Stomach (tissue), 9 donors: Measurements from ENCODE around the gene RABGEF1. TPM values are rescaled to one million over a fixed set of nuclear protein-coding genes. Genes with fewer than 3 reads are reported as not detected.

Experiments
- DNase-seq, 2 donors: peaks; one replicate each; pipeline versions ENCODE4 v3.0.0 to v3.0.0-alpha.2; 2013 to 2019
- H3K27ac ChIP-seq, 5 donors: fragments of 200-600 bp in 4 of 5; sonication (generic) in 4 of 5; one replicate each; pipeline ENCODE4 v1.5.1; 2013 to 2019; ENCODE audit warnings: mild to moderate bottlenecking in 1 of 5, moderate library complexity in 1 of 5
- H3K27me3 ChIP-seq, 3 donors: fragments of 200-600 bp; sonication (generic); one replicate each; pipeline ENCODE4 v1.5.1; 2017 to 2019; ENCODE audit warnings: mixed run types in 1 of 3
- H3K36me3 ChIP-seq, 4 donors: fragments of 200-600 bp; sonication (generic); 1 replicate in 3 of 4; 2 replicates in 1 of 4; pipeline ENCODE4 v1.5.1; 2016 to 2019
- H3K4me1 ChIP-seq, 4 donors: fragments of 200-600 bp; sonication (generic); one replicate each; pipeline ENCODE4 v1.5.1; 2016 to 2019
- H3K4me3 ChIP-seq, 4 donors: fragments of 200-600 bp; sonication (generic) in 3 of 4; one replicate each; pipeline ENCODE4 v1.5.1; 2016 to 2019; ENCODE audit warnings: mild to moderate bottlenecking in 1 of 4
- H3K9me3 ChIP-seq, 4 donors: fragments of 200-600 bp; sonication (generic); one replicate each; pipeline ENCODE4 v1.5.1; 2016 to 2019
- CTCF ChIP-seq, 7 experiments: fragments of 450-650 bp in 4 of 7; fragments of 200-600 bp in 3 of 7; sonication (generic) in 3 of 7; IDR thresholded peaks; one replicate each; pipeline ENCODE4 v1.5.1; 2016 to 2019; ENCODE audit warnings: antibody characterized with exemption in 7 of 7, control low read depth in 2 of 7, mild to moderate bottlenecking in 1 of 7
- EP300 ChIP-seq: sonication (generic); formaldehyde crosslinking; IDR thresholded peaks from one replicate; pipeline ENCODE4 v1.6.1; 2017; ENCODE audit warnings: antibody characterized with exemption
- POLR2A ChIP-seq, 4 donors: fragments of 450-650 bp; IDR thresholded peaks; one replicate each; pipeline ENCODE4 v1.6.1; 2016; ENCODE audit warnings: antibody characterized with exemption in 4 of 4, control low read depth in 2 of 4, mild to moderate bottlenecking in 1 of 4, moderate library complexity in 1 of 4
- POLR2AphosphoS5 ChIP-seq, 3 donors: sonication (generic); formaldehyde crosslinking; IDR thresholded peaks; one replicate each; pipeline ENCODE4 v1.6.1; 2016; ENCODE audit warnings: antibody characterized with exemption in 3 of 3
- WGBS, 5 donors: extraction: QIAGEN DNeasy Blood & Tissue Kit in 3 of 5; methylation state at CpG; one replicate each; pipeline versions ENCODE4 v1.1.5 to v1.1.7; 2013 to 2018; 5-methylcytosine and 5-hydroxymethylcytosine counted together
- intact Hi-C: fragments of 100-400 bp; cut with DNase I; formaldehyde crosslinking; loops from one replicate; pipeline ENCODE4 v1.15.1; 2023; ENCODE audit warnings: low total_unique reads
- polyA plus RNA-seq, 3 donors: library from polyadenylated mRNA; stranded (reverse); fragments of 200-250 nt; gene quantifications; one replicate each; pipeline ENCODE4 v1.2.3, GENCODE V29; 2013
- total RNA-seq, 5 donors: library from RNA; depleted of rRNA; stranded (reverse); fragments of >200 nt; gene quantifications; one replicate each; pipeline versions ENCODE4 v1.1.0 to v1.2.3, GENCODE V29; 2014 to 2016
- donor health status: healthy with polysubstance abuse.
- donor health status: Bipolar disorder and iron deficiency.
- donor health status: healthy.

RABGEF1 gene
- total and polyA plus RNA-seq, 8 donors = 10.1 to 61.6 (median 20.8) TPM

DNA sequence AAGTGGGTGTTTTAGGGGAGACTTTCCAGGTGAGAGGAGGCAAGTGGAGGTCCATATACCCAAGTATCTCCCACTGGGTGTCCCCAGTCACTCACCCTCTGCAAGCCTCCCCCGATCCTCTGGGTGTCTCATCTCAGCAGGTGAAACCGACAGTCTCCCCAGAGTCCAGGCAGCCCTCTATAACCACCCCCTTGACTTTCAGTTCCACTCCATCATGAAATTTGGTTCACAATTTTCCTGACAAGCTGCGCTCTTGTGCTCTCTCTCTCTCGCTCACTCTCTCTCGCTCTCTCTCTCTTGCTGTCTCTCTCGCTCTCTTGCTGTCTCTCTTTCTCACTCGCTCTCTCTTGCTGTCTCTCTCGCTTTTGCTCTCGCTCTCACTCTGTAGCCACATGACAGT, 8.1 kb upstream of the RABGEF1 start:
- intact Hi-C loops = no loop called here
- Histone ChIP-seq H3K36me3 (peaks cover 0 to 30% (median 14%) of the 10 kb centered on the region in 4 donors), H3K4me1 (peaks cover 0 to 6% (median 3%) of the 10 kb centered on the region in 4 donors), H3K4me3 (no peak overlapping the region), H3K9me3 (peaks cover 0 to 12% (median 8%) of the 10 kb centered on the region in 4 donors), H3K27me3 (no peaks in the 10 kb centered on the region), H3K27ac (no peak overlapping the region)
- no peak for DNase-seq
- 80 to 87% (median 86%) methylated on average over 9 of the region's 9 CpGs for WGBS, 5 donors
- TF ChIP-seq CTCF (IDR thresholded peaks at IDR 0.05) (no peak), POLR2AphosphoS5 (IDR thresholded peaks at IDR 0.05) (no peak), EP300 (no peak), POLR2A (IDR thresholded peaks at IDR 0.05) (no peak)

DNA sequence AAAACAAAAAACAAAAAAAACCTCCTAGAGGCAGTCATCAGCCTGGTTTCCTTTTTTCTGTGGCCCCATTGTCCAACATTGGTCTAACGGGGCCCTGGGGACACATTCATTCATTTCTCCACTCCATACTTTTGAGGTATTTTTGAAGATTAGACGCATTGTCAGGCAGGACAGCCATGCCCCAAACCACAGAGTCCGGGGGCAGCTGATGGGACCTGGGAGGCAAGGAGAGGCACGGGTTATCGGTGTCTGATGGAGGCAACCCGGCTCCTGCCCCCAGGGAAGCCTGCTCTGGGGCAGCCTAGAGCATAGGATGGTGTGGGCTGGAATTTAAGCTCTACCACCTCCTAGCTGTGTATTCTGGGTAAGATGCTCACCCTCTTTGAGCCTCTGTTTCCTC, 6.5 kb upstream of the RABGEF1 start:
- Histone ChIP-seq H3K27ac (no peak overlapping the region), H3K4me1 (peaks cover 2 to 22% (median 16%) of the 10 kb centered on the region in 4 donors), H3K36me3 (peaks cover 0 to 34% (median 14%) of the 10 kb centered on the region in 4 donors), H3K9me3 (peaks cover 0 to 12% (median 8%) of the 10 kb centered on the region in 4 donors), H3K4me3 (no peak overlapping the region), H3K27me3 (no peaks in the 10 kb centered on the region)
- intact Hi-C loops = no loop called here
- 85 to 95% (median 92%) methylated on average over 6 of the region's 6 CpGs for WGBS, 5 donors
- no peak for DNase-seq
- TF ChIP-seq POLR2A (IDR thresholded peaks at IDR 0.05) (no peak), EP300 (no peak), POLR2AphosphoS5 (IDR thresholded peaks at IDR 0.05) (no peak), CTCF (IDR thresholded peaks at IDR 0.05) (no peak)

GRCh38 chr7:66735154-66735553, 5.4 kb upstream of the RABGEF1 start:
- TF ChIP-seq CTCF (IDR thresholded peaks at IDR 0.05) = no peak
- no peak for TF ChIP-seq EP300
- no peak for TF ChIP-seq POLR2AphosphoS5 (IDR thresholded peaks at IDR 0.05)
- no peak for TF ChIP-seq POLR2A (IDR thresholded peaks at IDR 0.05)
- Histone ChIP-seq H3K36me3 (peaks cover 0 to 26% (median 14%) of the 10 kb centered on the region in 4 donors), H3K27me3 (no peaks in the 10 kb centered on the region), H3K4me1 (peaks cover 12 to 32% (median 22%) of the 10 kb centered on the region in 4 donors), H3K4me3 (no peak overlapping the region), H3K27ac (no peak overlapping the region), H3K9me3 (peaks cover 0 to 12% (median 8%) of the 10 kb centered on the region in 4 donors)
- intact Hi-C loops = no loop called here
- DNase-seq = no peak
- WGBS, 5 donors = 84 to 94% (median 89%) methylated on average over 3 of the region's 3 CpGs

DNA sequence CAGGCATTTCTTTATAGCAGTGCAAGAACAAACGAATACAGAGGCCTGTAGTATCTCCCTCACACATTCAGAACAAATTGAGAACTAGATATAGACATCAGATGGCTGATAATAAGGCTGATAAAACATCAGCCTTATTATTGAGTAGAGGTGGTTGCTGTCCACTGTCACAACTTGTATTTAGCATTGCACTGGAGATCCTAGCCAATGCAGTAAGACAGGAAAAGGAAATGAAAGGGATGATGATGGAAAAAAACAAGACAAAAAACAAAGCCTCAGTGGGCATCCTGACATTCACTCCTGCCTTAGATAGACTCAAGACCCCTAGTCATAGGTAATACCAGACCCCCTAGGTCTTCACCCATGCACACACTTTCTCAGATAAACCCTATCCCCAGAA, 4.7 kb upstream of the RABGEF1 start:
- Histone ChIP-seq H3K27ac (no peak overlapping the region), H3K36me3 (peaks cover 0 to 25% (median 14%) of the 10 kb centered on the region in 4 donors), H3K27me3 (no peaks in the 10 kb centered on the region), H3K4me3 (no peak overlapping the region), H3K9me3 (peaks cover 0 to 12% (median 8%) of the 10 kb centered on the region in 4 donors), H3K4me1 (peaks cover 12 to 32% (median 22%) of the 10 kb centered on the region in 4 donors)
- intact Hi-C loops = no loop called here
- TF ChIP-seq POLR2A (IDR thresholded peaks at IDR 0.05) (no peak), POLR2AphosphoS5 (IDR thresholded peaks at IDR 0.05) (no peak), CTCF (IDR thresholded peaks at IDR 0.05) (no peak), EP300 (no peak)
- 77 to 100% (median 86%) methylated on average over 1 of the region's 1 CpG for WGBS, 5 donors
- DNase-seq = no peak
